Choroid plexus epithelial cell (primary cell): Measurements from ENCODE around the gene ASMT.

Experiments used
- DNase-seq: peaks from one replicate; pipeline ENCODE4 v3.0.0-alpha.2; 2010; ENCODE audit warnings: low read depth
- H3K4me3 ChIP-seq: 2 replicates; pipeline ENCODE4 v1.5.1; 2011; ENCODE audit warnings: low read depth, mild to moderate bottlenecking, control low read depth, low read length, moderate library complexity
- TF ChIP-seq, protein P1 (sequence below): conservative IDR thresholded peaks from 2 replicates; pipeline ENCODE4 v1.5.1; 2011; ENCODE audit warnings: low read depth, mild to moderate bottlenecking, control low read depth, inconsistent platforms, low read length, moderate library complexity

The ASMT gene

DNA sequence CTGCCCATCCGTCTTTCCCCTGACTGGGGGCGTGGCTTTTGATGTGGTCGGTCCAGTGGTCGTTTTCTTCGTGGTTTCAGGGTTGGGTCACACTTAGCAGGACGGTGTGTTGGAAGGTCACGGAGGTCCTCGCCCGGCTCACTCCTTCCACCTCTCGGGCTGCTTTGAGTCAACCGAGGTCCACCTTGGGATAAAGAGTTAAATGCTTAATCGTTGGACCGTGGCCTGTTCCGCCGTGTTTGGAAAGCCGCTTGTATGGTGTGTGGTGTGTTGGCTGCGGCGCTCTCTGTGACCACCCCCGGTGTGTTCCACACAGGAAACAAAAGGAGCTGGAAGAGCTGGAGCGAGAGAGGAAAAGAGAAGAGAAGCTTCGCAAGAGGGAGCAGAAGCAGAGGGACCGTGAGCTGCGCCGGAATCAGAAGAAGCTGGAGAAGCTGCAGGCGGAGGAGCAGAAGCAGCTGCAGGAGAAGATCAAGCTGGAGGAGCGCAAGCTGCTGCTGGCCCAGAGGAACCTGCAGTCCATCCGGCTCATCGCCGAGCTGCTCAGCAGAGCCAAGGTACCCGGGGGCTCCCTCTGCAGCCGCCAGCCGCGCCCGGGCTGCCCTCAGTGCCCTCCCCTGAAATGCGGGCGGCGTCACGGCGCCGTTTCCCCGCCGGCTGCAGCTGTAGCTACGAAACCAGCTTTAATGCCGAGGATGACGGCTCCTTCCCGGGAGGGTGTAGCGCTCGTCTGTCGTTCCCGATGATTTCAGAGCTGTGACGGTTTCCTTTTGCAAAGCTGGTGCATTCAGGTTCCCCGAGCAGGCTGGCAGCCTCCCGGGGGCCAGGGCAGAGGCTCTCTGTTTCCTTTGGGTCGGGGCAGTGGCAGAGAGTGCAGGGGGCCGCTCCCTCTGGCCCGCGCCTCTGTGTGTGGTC, 15.7 kb upstream of the ASMT start:
- TF ChIP-seq, protein P1, sequence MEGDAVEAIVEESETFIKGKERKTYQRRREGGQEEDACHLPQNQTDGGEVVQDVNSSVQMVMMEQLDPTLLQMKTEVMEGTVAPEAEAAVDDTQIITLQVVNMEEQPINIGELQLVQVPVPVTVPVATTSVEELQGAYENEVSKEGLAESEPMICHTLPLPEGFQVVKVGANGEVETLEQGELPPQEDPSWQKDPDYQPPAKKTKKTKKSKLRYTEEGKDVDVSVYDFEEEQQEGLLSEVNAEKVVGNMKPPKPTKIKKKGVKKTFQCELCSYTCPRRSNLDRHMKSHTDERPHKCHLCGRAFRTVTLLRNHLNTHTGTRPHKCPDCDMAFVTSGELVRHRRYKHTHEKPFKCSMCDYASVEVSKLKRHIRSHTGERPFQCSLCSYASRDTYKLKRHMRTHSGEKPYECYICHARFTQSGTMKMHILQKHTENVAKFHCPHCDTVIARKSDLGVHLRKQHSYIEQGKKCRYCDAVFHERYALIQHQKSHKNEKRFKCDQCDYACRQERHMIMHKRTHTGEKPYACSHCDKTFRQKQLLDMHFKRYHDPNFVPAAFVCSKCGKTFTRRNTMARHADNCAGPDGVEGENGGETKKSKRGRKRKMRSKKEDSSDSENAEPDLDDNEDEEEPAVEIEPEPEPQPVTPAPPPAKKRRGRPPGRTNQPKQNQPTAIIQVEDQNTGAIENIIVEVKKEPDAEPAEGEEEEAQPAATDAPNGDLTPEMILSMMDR, result no peak
- DNase-seq, result no peak
- H3K4me3 ChIP-seq, result no peak overlapping the region

DNA sequence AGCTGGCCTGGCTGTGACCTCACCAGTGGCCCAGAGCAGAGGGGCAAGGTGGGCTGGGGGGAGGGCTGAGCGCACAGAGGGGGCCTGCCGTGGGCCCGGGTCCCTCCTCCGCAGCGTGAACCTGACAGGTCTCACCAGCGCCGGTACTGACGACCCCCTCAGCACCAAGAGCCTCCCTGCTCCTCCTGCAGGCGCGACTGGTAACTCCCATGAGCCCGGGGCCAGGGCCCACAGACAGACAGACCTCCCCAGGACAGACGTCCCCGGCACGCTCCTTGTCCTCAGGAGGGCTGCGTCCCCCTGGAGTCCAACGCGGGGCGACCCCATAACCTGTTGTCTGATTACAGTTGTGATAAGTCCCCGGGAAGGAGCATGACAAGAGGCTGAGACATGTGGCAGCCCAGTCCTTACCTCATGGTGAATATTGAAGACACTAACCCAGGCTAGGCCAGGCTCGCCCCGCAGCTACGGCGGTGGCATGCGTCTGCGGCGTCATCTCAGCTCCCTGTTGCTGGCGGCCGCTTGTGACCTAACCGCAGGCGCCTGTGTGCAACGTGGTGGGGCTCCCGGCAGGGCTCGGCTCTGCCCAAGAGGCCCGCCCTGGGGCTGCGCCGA, 15.0 kb upstream of the ASMT start:
- DNase-seq, result no peak
- TF ChIP-seq, protein P1, result no peak
- H3K4me3 ChIP-seq, result no peak overlapping the region

DNA sequence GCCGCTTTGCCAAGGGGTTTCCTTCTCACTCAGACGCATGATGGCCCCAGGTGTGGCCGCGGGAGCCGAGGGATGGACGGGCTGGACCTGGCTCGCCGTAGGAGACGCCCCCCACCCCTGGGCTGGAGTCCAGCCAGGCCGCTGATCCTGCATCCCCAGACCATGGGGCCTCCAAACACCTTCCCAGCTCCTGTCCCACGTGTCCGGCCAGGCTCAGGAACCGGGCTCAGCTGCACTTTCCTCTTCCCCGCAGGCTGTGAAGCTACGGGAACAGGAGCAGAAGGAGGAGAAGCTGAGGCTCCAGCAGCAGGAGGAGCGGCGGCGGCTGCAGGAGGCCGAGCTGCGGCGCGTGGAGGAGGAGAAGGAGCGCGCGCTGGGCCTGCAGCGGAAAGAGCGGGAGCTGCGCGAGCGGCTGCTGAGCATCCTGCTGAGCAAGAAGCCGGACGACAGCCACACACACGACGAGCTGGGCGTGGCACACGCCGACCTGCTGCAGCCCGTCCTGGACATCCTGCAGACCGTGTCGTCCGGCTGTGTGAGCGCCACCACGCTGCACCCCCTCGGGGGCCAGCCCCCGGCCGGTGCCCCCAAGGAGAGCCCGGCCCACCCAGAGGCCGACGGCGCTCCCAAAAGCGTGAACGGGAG, 14.3 kb upstream of the ASMT start:
- no peak overlapping the region for H3K4me3 ChIP-seq
- TF ChIP-seq, protein P1, result no peak
- no peak for DNase-seq

DNA sequence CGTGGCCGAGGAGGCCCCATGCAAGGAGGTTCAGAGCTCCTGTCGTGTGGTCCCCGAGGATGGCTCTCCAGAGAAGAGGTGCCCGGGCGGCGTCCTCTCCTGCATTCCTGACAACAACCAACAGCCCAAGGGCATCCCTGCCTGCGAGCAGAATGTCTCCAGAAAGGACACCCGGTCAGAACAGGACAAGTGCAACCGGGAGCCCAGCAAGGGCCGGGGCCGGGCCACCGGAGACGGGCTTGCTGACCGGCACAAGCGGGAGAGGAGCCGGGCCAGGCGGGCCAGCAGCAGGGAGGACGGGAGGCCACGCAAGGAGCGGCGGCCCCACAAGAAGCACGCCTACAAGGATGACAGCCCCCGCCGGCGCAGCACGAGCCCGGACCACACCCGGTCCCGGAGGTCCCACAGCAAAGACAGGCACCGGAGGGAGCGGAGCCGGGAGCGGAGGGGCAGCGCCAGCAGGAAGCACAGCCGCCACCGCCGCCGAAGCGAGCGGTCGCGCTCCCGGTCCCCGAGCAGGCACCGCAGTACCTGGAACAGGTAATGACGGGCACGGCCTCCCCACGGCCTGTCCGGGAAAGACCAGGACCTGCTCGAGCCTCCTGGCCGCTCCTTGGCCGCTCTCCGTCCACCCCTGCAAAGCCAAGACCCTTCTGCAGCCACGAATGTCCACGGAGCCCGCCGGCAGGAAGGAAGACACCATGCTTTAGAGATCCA, 13.7 kb upstream of the ASMT start:
- TF ChIP-seq, protein P1, result no peak
- no peak overlapping the region for H3K4me3 ChIP-seq
- DNase-seq, result no peak

DNA sequence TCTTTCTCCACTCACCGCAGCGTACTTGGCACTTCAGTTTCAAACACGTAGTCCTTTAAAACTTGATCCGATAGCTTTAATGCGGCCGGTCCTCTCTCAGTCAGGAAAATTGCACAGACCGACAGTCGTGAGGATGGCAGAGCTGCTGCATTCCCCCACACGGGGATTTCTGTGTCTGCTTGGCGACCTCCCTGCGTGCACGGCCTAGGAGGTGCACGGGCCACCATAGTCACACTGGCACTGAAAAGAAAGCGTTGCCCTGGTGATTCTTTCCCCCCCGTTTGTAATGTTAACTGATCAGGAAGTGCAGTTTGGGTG, 13.1 kb upstream of the ASMT start:
- H3K4me3 ChIP-seq, result no peak overlapping the region
- DNase-seq, result no peak
- TF ChIP-seq, protein P1, result no peak

DNA sequence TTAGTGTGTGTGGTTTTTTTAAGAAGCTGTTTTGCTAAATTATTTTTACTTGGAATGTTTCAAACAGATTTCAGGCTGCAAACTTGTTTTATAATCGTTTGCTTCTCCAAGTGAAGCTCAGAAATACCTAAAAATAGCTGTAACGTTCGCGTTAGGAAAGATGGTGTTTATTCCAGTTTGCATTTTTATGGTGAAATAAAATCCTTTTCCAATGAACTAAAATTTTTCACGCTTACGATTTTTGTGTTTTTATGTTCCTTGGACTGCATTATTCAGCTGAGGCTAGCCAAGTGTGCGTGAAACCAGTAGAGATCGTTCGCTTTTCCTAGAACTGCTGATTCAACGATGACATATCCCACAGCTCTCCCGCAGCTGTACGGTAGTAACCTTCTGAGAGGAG, 12.6 kb upstream of the ASMT start:
- TF ChIP-seq, protein P1, result no peak
- DNase-seq, result no peak
- H3K4me3 ChIP-seq, result no peak overlapping the region
